WTC11 (cell line): ENCODE measurements around the gene OR2AK2.

ENCODE experiments used
- CTCF ChIP-seq: fragments of 200-600 bp; IDR thresholded peaks from 2 replicates; pipeline ENCODE4 v1.8.0; 2022; ENCODE audit warnings: antibody characterized with exemption
- NR3C1 ChIP-seq: sonication (generic); formaldehyde crosslinking; conservative IDR thresholded peaks from 2 replicates; pipeline ENCODE4 v1.8.1; 2023; ENCODE audit warnings: low read depth, mild to moderate bottlenecking, missing genetic modification reagents
- ZNF121 ChIP-seq: sonication (generic); formaldehyde crosslinking; IDR thresholded peaks from 2 replicates; pipeline ENCODE4 v1.8.0; 2023; ENCODE audit warnings: missing genetic modification reagents
- TF ChIP-seq, protein P1 (sequence below): sonication (generic); formaldehyde crosslinking; IDR thresholded peaks from 2 replicates; pipeline ENCODE4 v1.8.1; 2023; ENCODE audit warnings: mild to moderate bottlenecking, missing genetic modification reagents

- TF ChIP-seq CTCF: no peak
- TF ChIP-seq, protein P1, sequence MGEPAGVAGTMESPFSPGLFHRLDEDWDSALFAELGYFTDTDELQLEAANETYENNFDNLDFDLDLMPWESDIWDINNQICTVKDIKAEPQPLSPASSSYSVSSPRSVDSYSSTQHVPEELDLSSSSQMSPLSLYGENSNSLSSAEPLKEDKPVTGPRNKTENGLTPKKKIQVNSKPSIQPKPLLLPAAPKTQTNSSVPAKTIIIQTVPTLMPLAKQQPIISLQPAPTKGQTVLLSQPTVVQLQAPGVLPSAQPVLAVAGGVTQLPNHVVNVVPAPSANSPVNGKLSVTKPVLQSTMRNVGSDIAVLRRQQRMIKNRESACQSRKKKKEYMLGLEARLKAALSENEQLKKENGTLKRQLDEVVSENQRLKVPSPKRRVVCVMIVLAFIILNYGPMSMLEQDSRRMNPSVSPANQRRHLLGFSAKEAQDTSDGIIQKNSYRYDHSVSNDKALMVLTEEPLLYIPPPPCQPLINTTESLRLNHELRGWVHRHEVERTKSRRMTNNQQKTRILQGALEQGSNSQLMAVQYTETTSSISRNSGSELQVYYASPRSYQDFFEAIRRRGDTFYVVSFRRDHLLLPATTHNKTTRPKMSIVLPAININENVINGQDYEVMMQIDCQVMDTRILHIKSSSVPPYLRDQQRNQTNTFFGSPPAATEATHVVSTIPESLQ (CRISPR knock-in tag): no peak
- TF ChIP-seq NR3C1 (CRISPR knock-in tag): no peak
- no peak for TF ChIP-seq ZNF121 (CRISPR knock-in tag)
Observed at GRCh38 chr1:248013229-248013710, 48.2 kb downstream of the OR2AK2 start, which contains the start of gene OR2L5.
